Measurements from ENCODE around the gene DNAH6. TPM values are rescaled to one million over a fixed set of nuclear protein-coding genes. Genes with fewer than 3 reads are reported as not detected.

The DNAH6 gene
- total RNA-seq, 3 donors from 2014 or later, result 2.3 to 4.1 (median 3.0) TPM

GRCh38 chr2:84713441-84713840 lies 197.1 kb downstream of the DNAH6 start:
- intact Hi-C loops (cut with DNase I; ENCODE audit: low total_unique reads), result loop anchor here (5.0 kb wide), 1 partner anchor 1156 kb away; no protein-coding TSS in a partner anchor
- TF ChIP-seq CTCF (IDR thresholded peaks at IDR 0.05), result no peak
- TF ChIP-seq POLR2AphosphoS5 (IDR thresholded peaks at IDR 0.05), result no peak
- TF ChIP-seq POLR2A (IDR thresholded peaks at IDR 0.05), result no peak
- no peaks in the 10 kb centered on the region for H3K36me3 ChIP-seq

GRCh38 chr2:84716564-84716963 lies 200.3 kb downstream of the DNAH6 start:
- H3K27me3 ChIP-seq, result no peaks in the 10 kb centered on the region
- no peaks in the 10 kb centered on the region for H3K9me3 ChIP-seq
- DNase-seq (ENCODE audit: low spot score in 2 of 2), result no peak
- no peak overlapping the region for H3K4me3 ChIP-seq
- no peaks in the 10 kb centered on the region for H3K36me3 ChIP-seq
- no peak overlapping the region for H3K27ac ChIP-seq
- H3K4me1 ChIP-seq, result no peaks in the 10 kb centered on the region
- TF ChIP-seq CTCF (IDR thresholded peaks at IDR 0.05) (no peak), POLR2AphosphoS5 (IDR thresholded peaks at IDR 0.05) (no peak), POLR2A (IDR thresholded peaks at IDR 0.05) (no peak)
- intact Hi-C loops (cut with DNase I; ENCODE audit: low total_unique reads), result no loop called here

More at GRCh38 chr2:84713441-84713840, 197.1 kb downstream of the DNAH6 start:
- Histone ChIP-seq H3K4me1 (no peaks in the 10 kb centered on the region), H3K9me3 (no peaks in the 10 kb centered on the region), H3K27me3 (no peaks in the 10 kb centered on the region), H3K27ac (no peak overlapping the region), H3K4me3 (no peak overlapping the region)
- DNase-seq (ENCODE audit: low spot score in 2 of 2), result no peak

- TF ChIP-seq CTCF (IDR thresholded peaks at IDR 0.05), result no peak
- intact Hi-C loops (cut with DNase I; ENCODE audit: low total_unique reads), result no loop called here
- DNase-seq (ENCODE audit: low spot score in 2 of 2), result no peak
- H3K36me3 ChIP-seq, result no peaks in the 10 kb centered on the region
- no peak overlapping the region for H3K27ac ChIP-seq
- H3K27me3 ChIP-seq, result no peaks in the 10 kb centered on the region
- H3K4me1 ChIP-seq, result no peaks in the 10 kb centered on the region
- no peaks in the 10 kb centered on the region for H3K9me3 ChIP-seq
- H3K4me3 ChIP-seq, result no peak overlapping the region
These were observed 201.0 kb downstream of the DNAH6 start for GRCh38 chr2:84717302-84717701.

GRCh38 chr2:84719434-84719833 lies 203.1 kb downstream of the DNAH6 start:
- TF ChIP-seq POLR2A (IDR thresholded peaks at IDR 0.05) (no peak), POLR2AphosphoS5 (IDR thresholded peaks at IDR 0.05) (no peak), CTCF (IDR thresholded peaks at IDR 0.05) (no peak)
- no peak for DNase-seq (ENCODE audit: low spot score in 2 of 2)
- intact Hi-C loops (cut with DNase I; ENCODE audit: low total_unique reads), result no loop called here
- Histone ChIP-seq H3K9me3 (no peaks in the 10 kb centered on the region), H3K36me3 (no peaks in the 10 kb centered on the region), H3K4me1 (no peaks in the 10 kb centered on the region), H3K27ac (no peak overlapping the region), H3K4me3 (no peak overlapping the region), H3K27me3 (no peaks in the 10 kb centered on the region)

- no peak for TF ChIP-seq POLR2AphosphoS5 (IDR thresholded peaks at IDR 0.05)
- TF ChIP-seq POLR2A (IDR thresholded peaks at IDR 0.05), result no peak
- no peak for TF ChIP-seq CTCF (IDR thresholded peaks at IDR 0.05)
- no peak for DNase-seq (ENCODE audit: low spot score in 2 of 2)
- Histone ChIP-seq H3K27me3 (no peaks in the 10 kb centered on the region), H3K9me3 (no peaks in the 10 kb centered on the region), H3K27ac (no peak overlapping the region), H3K4me1 (no peaks in the 10 kb centered on the region), H3K36me3 (no peaks in the 10 kb centered on the region), H3K4me3 (no peak overlapping the region)
- intact Hi-C loops (cut with DNase I; ENCODE audit: low total_unique reads), result no loop called here
These were observed 207.5 kb downstream of the DNAH6 start for GRCh38 chr2:84723831-84724230.
